ENCODE results near the gene L1TD1.
"Not testable (repeated sequence)": the region's sequence is repeated elsewhere in the genome, so short reads cannot be mapped to it uniquely, and the experiment has no call there.

The L1TD1 gene, protein sequence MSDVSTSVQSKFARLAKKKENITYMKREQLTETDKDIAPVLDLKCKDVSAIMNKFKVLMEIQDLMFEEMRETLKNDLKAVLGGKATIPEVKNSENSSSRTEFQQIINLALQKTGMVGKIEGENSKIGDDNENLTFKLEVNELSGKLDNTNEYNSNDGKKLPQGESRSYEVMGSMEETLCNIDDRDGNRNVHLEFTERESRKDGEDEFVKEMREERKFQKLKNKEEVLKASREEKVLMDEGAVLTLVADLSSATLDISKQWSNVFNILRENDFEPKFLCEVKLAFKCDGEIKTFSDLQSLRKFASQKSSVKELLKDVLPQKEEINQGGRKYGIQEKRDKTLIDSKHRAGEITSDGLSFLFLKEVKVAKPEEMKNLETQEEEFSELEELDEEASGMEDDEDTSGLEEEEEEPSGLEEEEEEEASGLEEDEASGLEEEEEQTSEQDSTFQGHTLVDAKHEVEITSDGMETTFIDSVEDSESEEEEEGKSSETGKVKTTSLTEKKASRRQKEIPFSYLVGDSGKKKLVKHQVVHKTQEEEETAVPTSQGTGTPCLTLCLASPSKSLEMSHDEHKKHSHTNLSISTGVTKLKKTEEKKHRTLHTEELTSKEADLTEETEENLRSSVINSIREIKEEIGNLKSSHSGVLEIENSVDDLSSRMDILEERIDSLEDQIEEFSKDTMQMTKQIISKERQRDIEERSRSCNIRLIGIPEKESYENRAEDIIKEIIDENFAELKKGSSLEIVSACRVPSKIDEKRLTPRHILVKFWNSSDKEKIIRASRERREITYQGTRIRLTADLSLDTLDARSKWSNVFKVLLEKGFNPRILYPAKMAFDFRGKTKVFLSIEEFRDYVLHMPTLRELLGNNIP

DNA sequence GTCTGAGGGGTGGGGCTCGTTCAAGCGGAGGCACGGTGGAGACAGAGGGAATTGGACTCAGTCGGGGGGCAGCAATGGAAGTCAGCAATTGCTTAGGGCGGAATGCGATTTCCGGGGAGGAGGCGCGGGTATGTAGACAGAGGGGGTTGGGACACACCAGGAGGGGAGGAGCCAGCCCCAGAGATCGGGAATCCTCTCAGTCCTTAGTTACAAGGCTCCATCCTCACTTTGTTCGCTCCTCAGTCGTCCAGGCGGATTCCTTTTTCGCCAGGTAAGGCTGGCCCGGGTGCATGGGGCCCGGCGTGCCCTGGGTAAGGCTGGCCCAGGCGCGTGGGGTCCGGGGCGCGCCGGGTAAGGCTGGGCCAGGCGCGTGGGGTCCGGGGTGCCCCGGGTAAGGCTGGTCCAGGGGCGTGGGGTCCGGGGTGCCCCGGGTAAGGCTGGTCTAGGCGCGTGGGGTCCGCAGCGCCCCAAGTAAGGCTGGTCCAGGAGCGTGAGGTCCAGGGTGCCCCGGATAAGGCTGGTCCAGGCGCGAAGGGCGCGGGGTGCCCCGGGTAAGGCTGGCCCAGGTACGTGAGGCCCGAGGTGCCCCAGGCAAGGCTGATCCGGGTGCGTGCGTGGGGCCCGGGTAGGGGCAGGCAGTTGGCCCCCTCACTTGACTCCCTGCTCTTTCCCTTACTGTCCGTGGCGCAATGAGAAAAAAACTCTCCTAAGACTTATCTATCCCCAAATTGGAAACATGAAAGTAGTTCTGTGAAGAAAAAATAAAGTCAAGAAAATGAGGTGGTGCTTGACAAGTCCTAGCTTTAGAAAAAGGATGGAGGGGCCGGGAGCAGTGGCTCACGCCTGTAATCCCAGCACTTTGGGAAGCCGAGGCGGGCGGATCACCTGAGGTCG lies at the start of gene L1TD1:
TSS of gene L1TD1 (plus strand) at position 199 of the 894 bp plus-strand sequence. CDS start 11,780 bp downstream, outside the sequence.
- DNase-seq: no peak

GRCh38 chr1:62159940-62160348 lies 34.7 kb upstream of the L1TD1 start:
- DNase-seq: no peak

DNA sequence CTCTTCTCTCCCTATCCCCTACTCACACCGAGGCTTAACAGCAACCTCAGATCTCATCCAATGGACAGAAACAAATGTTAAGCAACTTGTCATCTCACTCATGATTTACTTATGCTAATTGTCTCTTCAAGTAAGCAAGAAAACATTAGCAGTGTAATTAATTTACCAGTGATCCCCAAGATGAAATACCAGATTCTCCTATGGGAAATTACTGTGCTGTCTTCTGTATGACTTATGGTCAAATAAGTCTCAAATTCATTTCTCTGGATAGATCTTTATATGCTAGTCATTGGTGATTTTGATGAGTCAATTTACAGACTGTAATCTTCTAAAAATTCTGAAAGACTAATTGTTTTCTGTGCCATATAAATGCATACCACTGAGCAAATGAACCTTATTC lies 32.9 kb upstream of the L1TD1 start:
- DNase-seq: no peak

DNA sequence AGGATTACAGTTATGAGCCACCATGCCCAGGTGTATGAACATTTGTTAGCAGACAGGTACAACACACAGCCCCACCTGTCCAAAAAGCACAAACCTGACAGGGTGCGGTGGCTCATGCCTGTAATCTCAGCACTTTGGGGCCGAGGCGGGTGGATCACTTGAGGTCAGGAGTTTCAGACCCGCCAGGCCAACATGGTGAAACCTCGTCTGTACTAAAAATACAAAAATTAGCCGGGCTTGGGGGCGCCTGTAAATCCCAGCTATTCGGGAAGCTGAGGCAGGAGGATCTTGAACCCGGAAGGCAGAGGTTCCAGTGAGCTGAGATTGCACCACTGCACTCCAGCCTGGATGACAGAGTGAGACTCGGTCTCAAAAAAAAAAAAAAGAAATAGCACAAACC lies 24.3 kb upstream of the L1TD1 start:
- DNase-seq: not testable (repeated sequence)

GRCh38 chr1:62175568-62176179 lies 19.0 kb upstream of the L1TD1 start:
- no peak for DNase-seq

- no peak for DNase-seq
Measured at GRCh38 chr1:62176597-62177312, 17.9 kb upstream of the L1TD1 start.

GRCh38 chr1:62177621-62178020 lies 17.0 kb upstream of the L1TD1 start:
- DNase-seq: no peak

DNA sequence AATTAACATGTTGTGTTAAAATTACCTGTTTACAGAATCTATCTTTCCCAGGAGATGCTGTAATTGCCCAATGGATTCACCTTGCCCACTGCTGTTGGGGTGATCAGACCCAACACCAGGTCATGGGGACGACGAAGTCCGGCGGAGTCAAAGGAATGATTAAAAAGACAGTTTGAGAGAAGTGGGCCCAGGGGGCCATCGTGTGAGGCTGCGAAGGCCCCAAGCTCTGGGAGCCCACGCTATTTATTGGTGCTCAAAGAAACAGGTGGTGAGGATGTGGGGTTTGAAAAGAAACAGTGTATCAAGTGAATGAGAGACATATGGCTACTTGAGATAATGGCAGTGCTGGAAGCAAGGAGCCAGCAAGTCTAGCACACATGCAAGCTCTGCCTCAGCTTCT lies 16.3 kb upstream of the L1TD1 start:
- no peak for DNase-seq

DNA sequence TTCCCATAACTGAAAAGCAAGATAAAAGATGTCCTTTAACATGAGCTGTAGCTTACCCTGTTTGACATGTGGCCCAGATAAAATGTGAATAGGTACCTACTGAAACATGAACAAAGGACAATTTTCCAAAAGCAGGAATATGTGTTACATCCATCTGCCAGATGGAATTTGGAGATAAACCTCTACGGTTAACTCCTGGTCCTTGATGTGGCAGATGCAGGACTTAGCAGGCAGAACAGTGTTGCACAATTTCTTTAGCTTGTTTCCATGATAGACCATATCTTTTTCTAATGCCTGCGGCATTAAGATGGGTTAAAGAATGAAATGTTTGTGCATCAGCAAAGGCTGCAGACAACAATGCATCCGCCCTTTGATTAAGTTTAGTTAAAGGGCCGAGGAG lies 14.6 kb upstream of the L1TD1 start:
- not testable (repeated sequence) for DNase-seq

- no peak for DNase-seq
Measured at GRCh38 chr1:62180639-62181038, 14.0 kb upstream of the L1TD1 start.

DNA sequence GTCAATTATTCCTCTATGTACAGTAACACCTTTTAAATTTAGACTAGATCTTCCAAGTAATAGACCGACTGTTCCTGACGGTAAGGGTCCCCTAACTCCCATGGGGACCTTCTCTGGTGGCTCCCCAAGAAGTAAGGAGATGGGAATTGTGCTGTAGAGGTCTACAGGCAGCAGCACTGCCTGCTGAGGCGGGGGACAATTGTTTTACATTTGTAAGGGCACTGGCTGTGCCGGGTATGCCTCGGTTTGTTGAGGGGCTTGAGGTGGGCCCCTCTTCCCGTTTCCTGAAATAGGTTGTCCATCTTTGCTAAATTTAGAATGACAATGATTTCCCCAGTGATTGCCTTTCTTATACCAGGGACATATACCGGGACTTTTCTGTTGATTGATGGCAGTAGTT lies 13.1 kb upstream of the L1TD1 start:
- DNase-seq: no peak

GRCh38 chr1:62182157-62182556 lies 12.5 kb upstream of the L1TD1 start:
- DNase-seq: not testable (repeated sequence)

- not testable (repeated sequence) for DNase-seq
Measured at GRCh38 chr1:62183164-62184020, 11.3 kb upstream of the L1TD1 start.

GRCh38 chr1:62184336-62184735 lies 10.3 kb upstream of the L1TD1 start:
- no peak for DNase-seq

- DNase-seq: not testable (repeated sequence)
Measured at GRCh38 chr1:62185233-62185632, 9.4 kb upstream of the L1TD1 start.

GRCh38 chr1:62185677-62186076 lies 9.0 kb upstream of the L1TD1 start:
- no peak for DNase-seq

DNA sequence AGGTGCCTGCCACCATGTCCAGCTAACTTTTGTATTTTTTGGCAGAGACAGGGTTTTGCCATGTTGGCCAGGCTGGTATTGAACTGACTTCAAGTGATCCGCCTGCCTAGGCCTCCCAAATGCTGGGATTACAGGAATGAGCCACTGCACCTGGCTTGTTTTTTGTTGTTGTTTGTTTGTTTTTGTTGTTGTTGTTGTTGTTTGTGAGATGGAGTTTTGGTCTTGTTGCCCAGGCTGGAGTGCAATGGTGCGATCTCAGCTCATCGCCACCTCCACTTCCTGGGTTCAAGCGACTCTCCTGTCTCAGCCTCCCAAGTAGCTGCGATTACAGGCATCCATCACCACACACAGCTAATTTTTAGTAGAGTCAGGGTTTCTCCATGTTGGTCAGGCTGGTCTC lies 7.1 kb upstream of the L1TD1 start:
- no peak for DNase-seq

GRCh38 chr1:62188111-62188510 lies 6.5 kb upstream of the L1TD1 start:
- DNase-seq: no peak

GRCh38 chr1:62196086-62196690 lies 1.5 kb downstream of the L1TD1 start:
- no peak for DNase-seq

DNA sequence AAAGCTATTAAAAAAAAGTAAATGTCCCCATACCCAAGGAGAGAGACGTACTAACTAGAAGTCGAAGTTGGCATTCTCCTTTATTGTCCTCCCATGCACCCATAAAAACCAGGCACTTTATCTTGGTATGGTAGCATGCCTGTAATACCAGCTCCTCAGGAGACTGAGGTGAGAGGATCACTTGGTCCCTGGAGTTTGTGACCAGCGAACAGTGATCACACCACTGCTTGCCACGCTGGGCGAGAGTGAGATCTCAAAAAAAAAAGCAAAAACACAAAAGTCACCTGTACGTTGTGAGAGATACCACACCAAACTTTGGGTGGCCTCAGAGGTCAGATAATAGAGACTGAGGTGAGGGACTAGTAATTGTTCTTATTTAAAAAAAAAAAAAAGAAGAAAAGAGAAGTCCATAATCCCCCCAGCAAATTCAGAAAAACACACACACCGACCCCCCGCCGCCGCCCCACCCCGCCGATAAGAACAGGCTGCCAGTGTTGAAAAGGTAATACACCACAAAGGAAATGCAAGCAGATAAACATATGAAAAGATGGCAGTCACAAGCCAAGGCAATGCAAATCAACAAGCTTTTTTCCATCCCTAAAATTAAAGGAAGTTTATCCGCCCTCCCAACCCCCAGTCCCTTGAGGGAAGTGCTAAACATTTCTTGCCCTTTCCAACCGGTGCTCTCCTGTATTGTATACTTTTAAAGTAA lies 3.6 kb downstream of the L1TD1 start:
- no peak for DNase-seq
